ENCODE measurements around the gene SCARB1. TPM values are rescaled to one million over a fixed set of nuclear protein-coding genes. Genes with fewer than 3 reads are reported as not detected.
A peak's percentile ranks its signal among the peaks of the same experiment; 100 is the strongest.

Gene SCARB1
- total RNA-seq, 1 experiment from 2014 or later, result 68.3 TPM

DNA sequence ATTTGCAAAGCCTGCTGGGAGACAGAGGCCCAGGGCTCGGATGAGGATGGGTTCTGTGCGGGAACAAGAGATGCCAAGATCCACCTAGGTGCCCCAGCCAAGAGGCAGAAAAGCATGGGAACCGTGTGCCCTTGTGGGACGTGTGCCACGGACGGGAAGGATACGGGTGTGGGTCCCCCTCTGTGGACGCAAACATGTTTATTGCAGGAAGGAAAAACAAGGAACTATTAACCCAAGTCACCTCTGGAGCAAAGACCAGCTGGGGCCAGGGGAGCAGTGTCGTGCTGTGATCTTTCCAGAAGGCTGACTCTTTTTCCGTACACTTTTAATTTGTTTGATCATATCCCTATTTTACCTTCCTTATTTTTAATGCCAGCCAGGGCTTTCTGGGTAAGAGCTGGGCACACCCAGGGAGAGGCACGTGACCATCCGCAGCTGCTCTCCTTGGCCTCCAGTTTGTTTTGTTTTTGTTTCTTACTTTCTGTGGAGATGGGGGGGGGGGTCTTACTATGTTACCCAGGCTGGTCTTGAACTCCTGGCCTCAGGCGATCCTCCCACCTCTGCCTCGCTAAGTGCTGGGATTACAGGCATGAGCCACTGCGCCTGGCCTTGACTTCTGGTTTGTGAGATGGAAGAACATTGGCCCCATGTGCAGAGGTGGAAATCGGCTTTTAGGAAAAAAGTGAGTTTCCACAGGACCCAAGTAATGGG lies 20.7 kb downstream of the SCARB1 start (continued):
- TF ChIP-seq, protein P1, sequence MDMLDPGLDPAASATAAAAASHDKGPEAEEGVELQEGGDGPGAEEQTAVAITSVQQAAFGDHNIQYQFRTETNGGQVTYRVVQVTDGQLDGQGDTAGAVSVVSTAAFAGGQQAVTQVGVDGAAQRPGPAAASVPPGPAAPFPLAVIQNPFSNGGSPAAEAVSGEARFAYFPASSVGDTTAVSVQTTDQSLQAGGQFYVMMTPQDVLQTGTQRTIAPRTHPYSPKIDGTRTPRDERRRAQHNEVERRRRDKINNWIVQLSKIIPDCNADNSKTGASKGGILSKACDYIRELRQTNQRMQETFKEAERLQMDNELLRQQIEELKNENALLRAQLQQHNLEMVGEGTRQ (CRISPR knock-in tag; IDR thresholded peaks at IDR 0.05), result no peak
- TF ChIP-seq, protein P2, sequence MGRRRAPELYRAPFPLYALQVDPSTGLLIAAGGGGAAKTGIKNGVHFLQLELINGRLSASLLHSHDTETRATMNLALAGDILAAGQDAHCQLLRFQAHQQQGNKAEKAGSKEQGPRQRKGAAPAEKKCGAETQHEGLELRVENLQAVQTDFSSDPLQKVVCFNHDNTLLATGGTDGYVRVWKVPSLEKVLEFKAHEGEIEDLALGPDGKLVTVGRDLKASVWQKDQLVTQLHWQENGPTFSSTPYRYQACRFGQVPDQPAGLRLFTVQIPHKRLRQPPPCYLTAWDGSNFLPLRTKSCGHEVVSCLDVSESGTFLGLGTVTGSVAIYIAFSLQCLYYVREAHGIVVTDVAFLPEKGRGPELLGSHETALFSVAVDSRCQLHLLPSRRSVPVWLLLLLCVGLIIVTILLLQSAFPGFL (CRISPR knock-in tag; IDR thresholded peaks at IDR 0.05; ENCODE audit: borderline replicate concordance), result no peak
- TF ChIP-seq NFE2L1 (CRISPR knock-in tag; IDR thresholded peaks at IDR 0.05), result no peak
- TF ChIP-seq SOX15 (CRISPR knock-in tag; IDR thresholded peaks at IDR 0.05), result no peak
- TF ChIP-seq, protein P3, sequence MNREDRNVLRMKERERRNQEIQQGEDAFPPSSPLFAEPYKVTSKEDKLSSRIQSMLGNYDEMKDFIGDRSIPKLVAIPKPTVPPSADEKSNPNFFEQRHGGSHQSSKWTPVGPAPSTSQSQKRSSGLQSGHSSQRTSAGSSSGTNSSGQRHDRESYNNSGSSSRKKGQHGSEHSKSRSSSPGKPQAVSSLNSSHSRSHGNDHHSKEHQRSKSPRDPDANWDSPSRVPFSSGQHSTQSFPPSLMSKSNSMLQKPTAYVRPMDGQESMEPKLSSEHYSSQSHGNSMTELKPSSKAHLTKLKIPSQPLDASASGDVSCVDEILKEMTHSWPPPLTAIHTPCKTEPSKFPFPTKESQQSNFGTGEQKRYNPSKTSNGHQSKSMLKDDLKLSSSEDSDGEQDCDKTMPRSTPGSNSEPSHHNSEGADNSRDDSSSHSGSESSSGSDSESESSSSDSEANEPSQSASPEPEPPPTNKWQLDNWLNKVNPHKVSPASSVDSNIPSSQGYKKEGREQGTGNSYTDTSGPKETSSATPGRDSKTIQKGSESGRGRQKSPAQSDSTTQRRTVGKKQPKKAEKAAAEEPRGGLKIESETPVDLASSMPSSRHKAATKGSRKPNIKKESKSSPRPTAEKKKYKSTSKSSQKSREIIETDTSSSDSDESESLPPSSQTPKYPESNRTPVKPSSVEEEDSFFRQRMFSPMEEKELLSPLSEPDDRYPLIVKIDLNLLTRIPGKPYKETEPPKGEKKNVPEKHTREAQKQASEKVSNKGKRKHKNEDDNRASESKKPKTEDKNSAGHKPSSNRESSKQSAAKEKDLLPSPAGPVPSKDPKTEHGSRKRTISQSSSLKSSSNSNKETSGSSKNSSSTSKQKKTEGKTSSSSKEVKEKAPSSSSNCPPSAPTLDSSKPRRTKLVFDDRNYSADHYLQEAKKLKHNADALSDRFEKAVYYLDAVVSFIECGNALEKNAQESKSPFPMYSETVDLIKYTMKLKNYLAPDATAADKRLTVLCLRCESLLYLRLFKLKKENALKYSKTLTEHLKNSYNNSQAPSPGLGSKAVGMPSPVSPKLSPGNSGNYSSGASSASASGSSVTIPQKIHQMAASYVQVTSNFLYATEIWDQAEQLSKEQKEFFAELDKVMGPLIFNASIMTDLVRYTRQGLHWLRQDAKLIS (CRISPR knock-in tag; IDR thresholded peaks at IDR 0.05; ENCODE audit: borderline replicate concordance), result no peak
- TF ChIP-seq RELA (CRISPR knock-in tag; IDR thresholded peaks at IDR 0.05; ENCODE audit: borderline replicate concordance), result no peak
- no peak for TF ChIP-seq HMGA2 (CRISPR knock-in tag; IDR thresholded peaks at IDR 0.05)
- TF ChIP-seq TP53 (CRISPR knock-in tag; IDR thresholded peaks at IDR 0.05), result no peak
- no peak for TF ChIP-seq NR2C2 (CRISPR knock-in tag; IDR thresholded peaks at IDR 0.05)
- TF ChIP-seq ZNF317 (CRISPR knock-in tag; IDR thresholded peaks at IDR 0.05; ENCODE audit: borderline replicate concordance, low read depth), result no peak
- TF ChIP-seq MXD4 (CRISPR knock-in tag; IDR thresholded peaks at IDR 0.05; ENCODE audit: borderline replicate concordance), result no peak

DNA sequence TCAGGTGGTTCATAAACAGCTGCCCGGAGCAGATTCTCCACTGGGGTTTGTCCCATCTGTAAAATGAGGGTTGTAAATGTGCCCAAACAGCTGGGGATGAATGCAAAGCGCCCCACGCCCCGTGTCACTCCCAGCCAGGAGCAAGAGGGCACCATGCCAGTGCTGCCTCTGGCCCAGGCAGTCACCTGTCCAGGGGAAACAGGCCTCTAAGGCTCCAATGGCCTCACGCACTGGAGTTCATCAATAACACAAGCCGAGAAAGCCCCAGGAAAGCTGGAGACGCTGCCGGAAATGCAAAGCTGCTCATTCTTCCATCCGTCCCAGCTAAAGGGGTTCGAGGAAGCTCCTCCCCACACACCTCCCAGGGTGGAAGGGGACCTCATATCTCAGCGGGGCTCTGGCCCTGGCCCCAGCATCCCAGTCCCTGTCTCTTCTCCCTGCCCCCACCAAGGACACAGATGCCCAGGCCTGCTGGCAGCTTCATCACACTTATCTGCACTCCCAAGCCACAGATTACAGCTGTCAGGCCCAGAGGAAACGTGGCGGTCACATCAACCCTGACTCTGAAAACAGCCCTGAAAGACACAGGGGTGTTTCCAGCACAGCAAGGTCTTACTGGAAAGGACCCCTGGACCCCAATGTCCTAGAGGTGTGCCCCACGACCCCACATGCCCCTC lies 21.5 kb downstream of the SCARB1 start:
- Mint-ChIP-seq H3K9me3 (no peaks in the 10 kb centered on the region), H3K27me3 (ENCODE audit: low read depth) (no peaks in the 10 kb centered on the region), H3K36me3 (0 out of 2 replicates have a peak, but pooled peaks cover 3% of the 10 kb centered on the region), H3K4me3 (no peak overlapping the region), H3K27ac (peak overlapping the region; percentile 84), H3K4me1 (peaks cover 23% of the 10 kb centered on the region)
- ATAC-seq (no peak), DNase-seq (ENCODE audit: low spot score) (no peak)
- CTCF ChIA-PET, result interaction anchor here (0.6 to 1.9 kb wide), 4 partner anchors 64 to 836 kb away, joined by 3 to 10 read pairs (median 4); no protein-coding TSS in a partner anchor
- POLR2A ChIA-PET, result no interaction called here
- TF ChIP-seq NFE2L1 (CRISPR knock-in tag; IDR thresholded peaks at IDR 0.05), result no peak
- TF ChIP-seq, protein P4, sequence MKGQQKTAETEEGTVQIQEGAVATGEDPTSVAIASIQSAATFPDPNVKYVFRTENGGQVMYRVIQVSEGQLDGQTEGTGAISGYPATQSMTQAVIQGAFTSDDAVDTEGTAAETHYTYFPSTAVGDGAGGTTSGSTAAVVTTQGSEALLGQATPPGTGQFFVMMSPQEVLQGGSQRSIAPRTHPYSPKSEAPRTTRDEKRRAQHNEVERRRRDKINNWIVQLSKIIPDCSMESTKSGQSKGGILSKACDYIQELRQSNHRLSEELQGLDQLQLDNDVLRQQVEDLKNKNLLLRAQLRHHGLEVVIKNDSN (CRISPR knock-in tag; IDR thresholded peaks at IDR 0.05), result no peak
- TF ChIP-seq, protein P5, sequence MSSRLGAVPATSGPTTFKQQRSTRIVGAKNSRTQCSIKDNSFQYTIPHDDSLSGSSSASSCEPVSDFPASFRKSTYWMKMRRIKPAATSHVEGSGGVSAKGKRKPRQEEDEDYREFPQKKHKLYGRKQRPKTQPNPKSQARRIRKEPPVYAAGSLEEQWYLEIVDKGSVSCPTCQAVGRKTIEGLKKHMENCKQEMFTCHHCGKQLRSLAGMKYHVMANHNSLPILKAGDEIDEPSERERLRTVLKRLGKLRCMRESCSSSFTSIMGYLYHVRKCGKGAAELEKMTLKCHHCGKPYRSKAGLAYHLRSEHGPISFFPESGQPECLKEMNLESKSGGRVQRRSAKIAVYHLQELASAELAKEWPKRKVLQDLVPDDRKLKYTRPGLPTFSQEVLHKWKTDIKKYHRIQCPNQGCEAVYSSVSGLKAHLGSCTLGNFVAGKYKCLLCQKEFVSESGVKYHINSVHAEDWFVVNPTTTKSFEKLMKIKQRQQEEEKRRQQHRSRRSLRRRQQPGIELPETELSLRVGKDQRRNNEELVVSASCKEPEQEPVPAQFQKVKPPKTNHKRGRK (CRISPR knock-in tag; IDR thresholded peaks at IDR 0.05; ENCODE audit: borderline replicate concordance), result no peak
- no peak for TF ChIP-seq TP53 (CRISPR knock-in tag; IDR thresholded peaks at IDR 0.05)
- TF ChIP-seq, protein P6, sequence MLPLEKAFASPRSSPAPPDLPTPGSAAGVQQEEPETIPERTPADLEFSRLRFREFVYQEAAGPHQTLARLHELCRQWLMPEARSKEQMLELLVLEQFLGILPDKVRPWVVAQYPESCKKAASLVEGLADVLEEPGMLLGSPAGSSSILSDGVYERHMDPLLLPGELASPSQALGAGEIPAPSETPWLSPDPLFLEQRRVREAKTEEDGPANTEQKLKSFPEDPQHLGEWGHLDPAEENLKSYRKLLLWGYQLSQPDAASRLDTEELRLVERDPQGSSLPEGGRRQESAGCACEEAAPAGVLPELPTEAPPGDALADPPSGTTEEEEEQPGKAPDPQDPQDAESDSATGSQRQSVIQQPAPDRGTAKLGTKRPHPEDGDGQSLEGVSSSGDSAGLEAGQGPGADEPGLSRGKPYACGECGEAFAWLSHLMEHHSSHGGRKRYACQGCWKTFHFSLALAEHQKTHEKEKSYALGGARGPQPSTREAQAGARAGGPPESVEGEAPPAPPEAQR (CRISPR knock-in tag; IDR thresholded peaks at IDR 0.05), result no peak
- TF ChIP-seq, protein P7, sequence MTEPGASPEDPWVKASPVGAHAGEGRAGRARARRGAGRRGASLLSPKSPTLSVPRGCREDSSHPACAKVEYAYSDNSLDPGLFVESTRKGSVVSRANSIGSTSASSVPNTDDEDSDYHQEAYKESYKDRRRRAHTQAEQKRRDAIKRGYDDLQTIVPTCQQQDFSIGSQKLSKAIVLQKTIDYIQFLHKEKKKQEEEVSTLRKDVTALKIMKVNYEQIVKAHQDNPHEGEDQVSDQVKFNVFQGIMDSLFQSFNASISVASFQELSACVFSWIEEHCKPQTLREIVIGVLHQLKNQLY (CRISPR knock-in tag; IDR thresholded peaks at IDR 0.05), result no peak
- TF ChIP-seq GTF2I (CRISPR knock-in tag; conservative IDR thresholded peaks at IDR 0.05), result no peak
- TF ChIP-seq MXD4 (CRISPR knock-in tag; IDR thresholded peaks at IDR 0.05; ENCODE audit: borderline replicate concordance), result no peak
- TF ChIP-seq, protein P8, sequence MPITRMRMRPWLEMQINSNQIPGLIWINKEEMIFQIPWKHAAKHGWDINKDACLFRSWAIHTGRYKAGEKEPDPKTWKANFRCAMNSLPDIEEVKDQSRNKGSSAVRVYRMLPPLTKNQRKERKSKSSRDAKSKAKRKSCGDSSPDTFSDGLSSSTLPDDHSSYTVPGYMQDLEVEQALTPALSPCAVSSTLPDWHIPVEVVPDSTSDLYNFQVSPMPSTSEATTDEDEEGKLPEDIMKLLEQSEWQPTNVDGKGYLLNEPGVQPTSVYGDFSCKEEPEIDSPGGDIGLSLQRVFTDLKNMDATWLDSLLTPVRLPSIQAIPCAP (CRISPR knock-in tag; IDR thresholded peaks at IDR 0.05), result no peak
- no peak for TF ChIP-seq IRF2 (CRISPR knock-in tag; IDR thresholded peaks at IDR 0.05; ENCODE audit: borderline replicate concordance, low read depth)
- TF ChIP-seq ZNF396 (CRISPR knock-in tag; IDR thresholded peaks at IDR 0.05; ENCODE audit: borderline replicate concordance), result no peak
- TF ChIP-seq GRHL2 (CRISPR knock-in tag; IDR thresholded peaks at IDR 0.05; ENCODE audit: insufficient replicate concordance, severe bottlenecking), result no peak

Measured in WTC11 (cell line).